HG03457 (cell line): Measurements from ENCODE around the gene PLAGL1.
"Not testable (repeated sequence)": the region's sequence is repeated elsewhere in the genome, so short reads cannot be mapped to it uniquely, and the experiment has no call there.

Experiments
- ATAC-seq: cut with Tn5 transposase; IDR thresholded peaks from one replicate; pipeline ENCODE4 v1.9.1; 2021; ENCODE audit warnings: moderate number of reproducible peaks; ENCODE audit not compliant: unreplicated experiment

PLAGL1 gene

GRCh38 chr6:144012534-144012933 lies 4.5 kb upstream of the PLAGL1 start:
- no peak for ATAC-seq

GRCh38 chr6:144009628-144010027 lies 1.6 kb upstream of the PLAGL1 start:
- not testable (repeated sequence) for ATAC-seq

- ATAC-seq: no peak
Observed at GRCh38 chr6:144008846-144009245, 787 bp upstream of the PLAGL1 start.

GRCh38 chr6:144007478-144008119 lies 460 bp downstream of the PLAGL1 start:
- no peak for ATAC-seq

- ATAC-seq: no peak
Observed at GRCh38 chr6:144006736-144007477, 1.2 kb downstream of the PLAGL1 start.

GRCh38 chr6:143999406-143999805 lies 8.7 kb downstream of the PLAGL1 start:
- no peak for ATAC-seq

GRCh38 chr6:143998686-143999085 lies 9.4 kb downstream of the PLAGL1 start:
- no peak for ATAC-seq

GRCh38 chr6:143993965-143994646 lies 14.0 kb downstream of the PLAGL1 start:
- ATAC-seq: no peak

GRCh38 chr6:143992285-143992684 lies 15.8 kb downstream of the PLAGL1 start:
- ATAC-seq: no peak

GRCh38 chr6:143986463-143987065 lies 21.5 kb downstream of the PLAGL1 start:
- no peak for ATAC-seq

- no peak for ATAC-seq
Observed at GRCh38 chr6:143984666-143985065, 23.4 kb downstream of the PLAGL1 start.

- ATAC-seq: no peak
Observed at GRCh38 chr6:143982968-143983367, 25.1 kb downstream of the PLAGL1 start.

GRCh38 chr6:143980921-143981320 lies 27.1 kb downstream of the PLAGL1 start:
- ATAC-seq: no peak

- no peak for ATAC-seq
Observed at GRCh38 chr6:143976806-143977349, 31.2 kb downstream of the PLAGL1 start.

GRCh38 chr6:143974089-143974488 lies 34.0 kb downstream of the PLAGL1 start:
- ATAC-seq: no peak

GRCh38 chr6:143973097-143973966 lies 34.7 kb downstream of the PLAGL1 start:
- ATAC-seq: no peak

- ATAC-seq: no peak
Observed at GRCh38 chr6:143971482-143972205, 36.4 kb downstream of the PLAGL1 start.

- ATAC-seq: no peak
Observed at GRCh38 chr6:143970456-143971218, 37.4 kb downstream of the PLAGL1 start.

- no peak for ATAC-seq
Observed at GRCh38 chr6:143969077-143969476, 39.0 kb downstream of the PLAGL1 start.
